Spleen (tissue), 7 donors: Measurements from ENCODE around the gene PTK7.

Experiments
- CTCF ChIP-seq, 11 experiments: fragments of 200-600 bp in 7 of 11; fragments of 450-650 bp in 4 of 11; sonication (generic) in 4 of 11; IDR thresholded peaks in 8 of 11; conservative IDR thresholded peaks in 3 of 11; 1 replicate in 7 of 11; 2 replicates in 4 of 11; pipeline versions ENCODE4 v1.4.0 to v1.8.0; 2016 to 2021; ENCODE audit warnings: antibody characterized with exemption in 11 of 11, inconsistent platforms in 4 of 11, mild to moderate bottlenecking in 1 of 11
- POLR2A ChIP-seq, 3 donors: fragments of 450-650 bp; IDR thresholded peaks; one replicate each; pipeline ENCODE4 v1.5.1; 2017; ENCODE audit warnings: antibody characterized with exemption in 3 of 3, mild to moderate bottlenecking in 1 of 3
- donor health status: DM: no; HTN: no; CAD: no; lungs with moderate emphysema.
- donor health status: DM: no; HTN: no; CAD: no.
- donor health status: DM: no; HTN: no; CAD: no.

- TF ChIP-seq CTCF (IDR thresholded peaks at IDR 0.05 in 8 of 11, conservative IDR thresholded peaks at IDR 0.05 in 3 of 11): no peak
- TF ChIP-seq POLR2A (IDR thresholded peaks at IDR 0.05): no peak
These were observed 4.9 kb downstream of the PTK7 start for GRCh38 chr6:43081043-43081442.
